ENCODE data around the gene ZCCHC14. TPM values are rescaled to one million over a fixed set of nuclear protein-coding genes. Genes with fewer than 3 reads are reported as not detected.

The ZCCHC14 gene
- total and polyA plus RNA-seq, 5 donors from 2014 or later = 1.6 to 33.7 (median 2.1) TPM

GRCh38 chr16:87437327-87437726 lies 55.5 kb downstream of the ZCCHC14 start:
- H3K36me3 ChIP-seq (ENCODE audit: control insufficient read depth, insufficient read depth, low read length) = peaks cover 17% of the 10 kb centered on the region
- H3K4me1 Mint-ChIP-seq = peaks cover 10 to 51% (median 22%) of the 10 kb centered on the region in 4 donors
- H3K4me1 ChIP-seq (ENCODE audit: control insufficient read depth, insufficient read depth, low read length, poor library complexity, severe bottlenecking) = peaks cover 17% of the 10 kb centered on the region
- H3K27ac Mint-ChIP-seq = no peak overlapping the region
- H3K27me3 ChIP-seq (ENCODE audit: control insufficient read depth, insufficient read depth, low read length) = no peaks in the 10 kb centered on the region
- H3K4me3 Mint-ChIP-seq = no peak overlapping the region
- H3K9me3 ChIP-seq (ENCODE audit: control insufficient read depth in 2 of 2, low read length in 2 of 2) = no peaks in the 10 kb centered on the region
- DNase-seq = no peak
- H3K27ac ChIP-seq (ENCODE audit: insufficient read depth, low read length, poor library complexity, severe bottlenecking) = no peak overlapping the region
- no peak for ATAC-seq (ENCODE audit: low read depth in 2 of 2)
- peaks cover 0 to 2% (median 0%) of the 10 kb centered on the region in 7 donors for H3K9me3 Mint-ChIP-seq
- no peak overlapping the region for H3K4me3 ChIP-seq (ENCODE audit: low read depth, low read length)
- no peaks in the 10 kb centered on the region for H3K27me3 Mint-ChIP-seq
- H3K36me3 Mint-ChIP-seq = peaks cover 13% of the 10 kb centered on the region

DNA sequence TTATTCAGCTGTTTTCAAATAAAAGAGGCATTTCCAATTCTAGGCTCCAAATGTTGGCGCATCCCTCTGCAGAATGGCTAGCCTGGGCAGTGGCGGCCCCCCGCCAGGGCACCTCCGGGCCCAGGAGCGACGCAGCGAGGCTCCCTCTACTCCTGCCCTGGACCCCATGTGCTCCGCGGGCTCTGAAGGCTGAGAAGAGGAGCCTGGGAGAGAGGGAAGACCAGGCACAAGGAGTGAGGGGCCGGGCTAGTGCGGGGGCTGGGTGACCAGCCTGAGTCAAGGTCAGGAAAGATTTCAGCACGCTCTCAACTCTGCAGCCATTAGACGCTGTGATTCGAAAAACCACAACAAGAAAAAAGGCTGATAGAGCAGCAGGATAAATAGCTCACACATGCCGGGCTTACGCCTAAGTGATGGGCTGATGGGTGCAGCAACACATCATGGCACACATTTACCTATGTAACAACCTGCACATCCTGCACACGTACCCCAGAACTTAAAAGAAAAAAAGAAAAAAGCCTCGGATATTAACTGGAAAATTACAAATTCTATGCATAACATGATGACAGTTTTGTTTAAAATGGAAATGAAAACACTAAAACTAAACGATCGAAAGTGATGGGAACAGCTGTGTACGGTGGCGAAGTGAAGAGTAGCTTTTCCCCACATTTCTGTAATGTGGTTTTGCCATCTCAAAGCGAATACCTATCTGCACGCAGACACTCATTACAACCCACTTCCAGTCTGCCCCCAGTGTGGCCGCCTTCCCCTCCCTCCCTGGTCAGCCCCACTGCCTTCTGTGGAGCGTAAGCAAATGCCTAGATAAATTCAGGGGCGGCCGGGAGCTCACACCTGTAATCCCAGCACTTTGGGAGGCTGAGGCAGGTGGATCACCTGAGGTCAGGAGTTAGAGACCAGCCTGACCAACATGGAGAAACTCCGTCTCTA lies 56.3 kb downstream of the ZCCHC14 start:
- Histone ChIP-seq H3K9me3 (ENCODE audit: control insufficient read depth in 2 of 2, low read length in 2 of 2) (no peaks in the 10 kb centered on the region), H3K36me3 (ENCODE audit: control insufficient read depth, insufficient read depth, low read length) (peaks cover 17% of the 10 kb centered on the region), H3K27ac (ENCODE audit: insufficient read depth, low read length, poor library complexity, severe bottlenecking) (no peak overlapping the region), H3K4me3 (ENCODE audit: low read depth, low read length) (no peak overlapping the region), H3K4me1 (ENCODE audit: control insufficient read depth, insufficient read depth, low read length, poor library complexity, severe bottlenecking) (peaks cover 17% of the 10 kb centered on the region), H3K27me3 (ENCODE audit: control insufficient read depth, insufficient read depth, low read length) (no peaks in the 10 kb centered on the region)
- Mint-ChIP-seq H3K36me3 (peaks cover 7% of the 10 kb centered on the region), H3K9me3 (peaks cover 0 to 2% (median 0%) of the 10 kb centered on the region in 7 donors), H3K27me3 (no peaks in the 10 kb centered on the region), H3K4me1 (peaks cover 10 to 51% (median 19%) of the 10 kb centered on the region in 4 donors), H3K27ac (peak overlapping the region; percentile 48 to 94 (median 77)), H3K4me3 (peak overlapping the region in 3 of 4 donors; percentile 42 to 66 (median 62))
- ATAC-seq (ENCODE audit: low read depth in 2 of 2) = peak in 1 of 2 donors; percentile 20
- peak in 1 of 3 donors; percentile 33 for DNase-seq

DNA sequence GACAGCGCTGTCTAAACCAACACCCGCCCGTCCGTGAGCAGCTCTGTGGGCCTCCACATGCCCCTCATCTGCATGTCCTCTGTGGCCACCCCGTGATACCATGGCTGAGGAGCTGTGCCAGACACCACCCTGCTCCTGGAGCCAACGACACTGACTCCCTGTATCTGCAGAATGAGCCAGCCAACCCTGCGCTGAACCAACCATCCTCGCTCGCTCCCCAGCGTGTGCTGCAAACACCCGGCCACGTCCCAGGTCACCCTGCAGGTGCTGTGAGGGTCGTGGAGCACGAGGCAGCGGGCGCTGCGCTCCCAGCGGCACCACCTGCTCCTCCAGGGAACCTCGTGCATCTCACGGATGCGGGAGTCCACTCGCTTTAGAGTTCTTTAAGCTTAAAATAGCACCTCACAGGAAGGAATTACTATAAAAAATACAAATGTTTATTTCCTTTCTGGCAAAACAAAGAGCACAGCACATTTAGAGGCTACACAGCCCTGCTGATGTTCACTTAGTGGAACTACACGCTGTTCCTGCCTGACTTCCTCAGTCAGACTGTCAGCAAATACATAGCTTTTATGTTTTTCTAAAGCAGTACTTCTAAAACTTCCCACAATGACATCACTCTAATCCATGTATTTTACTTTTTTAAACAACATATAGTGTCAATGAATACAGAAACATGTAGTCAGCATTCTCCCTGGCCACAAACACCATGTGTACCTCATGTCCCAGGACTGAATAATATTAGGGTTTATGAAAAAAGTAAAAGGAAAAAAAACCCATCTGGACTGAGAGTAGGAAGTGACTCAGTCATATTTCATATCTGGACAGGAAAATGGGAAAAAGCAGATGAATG lies 57.2 kb downstream of the ZCCHC14 start:
- peak in 1 of 2 donors; percentile 42 for ATAC-seq (ENCODE audit: low read depth in 2 of 2)
- H3K9me3 ChIP-seq (ENCODE audit: control insufficient read depth in 2 of 2, low read length in 2 of 2) = no peaks in the 10 kb centered on the region
- no peaks in the 10 kb centered on the region for H3K27me3 Mint-ChIP-seq
- peaks cover 0 to 2% (median 0%) of the 10 kb centered on the region in 7 donors for H3K9me3 Mint-ChIP-seq
- H3K27ac Mint-ChIP-seq = peak overlapping the region in 1 of 3 donors; percentile 15
- H3K36me3 ChIP-seq (ENCODE audit: control insufficient read depth, insufficient read depth, low read length) = peaks cover 18% of the 10 kb centered on the region
- H3K36me3 Mint-ChIP-seq = peaks cover 4% of the 10 kb centered on the region
- peak overlapping the region in 1 of 4 donors; percentile 24 for H3K4me3 Mint-ChIP-seq
- H3K27ac ChIP-seq (ENCODE audit: insufficient read depth, low read length, poor library complexity, severe bottlenecking) = no peak overlapping the region
- DNase-seq = peak in 1 of 3 donors; percentile 13
- H3K4me1 ChIP-seq (ENCODE audit: control insufficient read depth, insufficient read depth, low read length, poor library complexity, severe bottlenecking) = peaks cover 17% of the 10 kb centered on the region
- no peak overlapping the region for H3K4me3 ChIP-seq (ENCODE audit: low read depth, low read length)
- H3K4me1 Mint-ChIP-seq = peaks cover 10 to 44% (median 18%) of the 10 kb centered on the region in 4 donors
- H3K27me3 ChIP-seq (ENCODE audit: control insufficient read depth, insufficient read depth, low read length) = no peaks in the 10 kb centered on the region

DNA sequence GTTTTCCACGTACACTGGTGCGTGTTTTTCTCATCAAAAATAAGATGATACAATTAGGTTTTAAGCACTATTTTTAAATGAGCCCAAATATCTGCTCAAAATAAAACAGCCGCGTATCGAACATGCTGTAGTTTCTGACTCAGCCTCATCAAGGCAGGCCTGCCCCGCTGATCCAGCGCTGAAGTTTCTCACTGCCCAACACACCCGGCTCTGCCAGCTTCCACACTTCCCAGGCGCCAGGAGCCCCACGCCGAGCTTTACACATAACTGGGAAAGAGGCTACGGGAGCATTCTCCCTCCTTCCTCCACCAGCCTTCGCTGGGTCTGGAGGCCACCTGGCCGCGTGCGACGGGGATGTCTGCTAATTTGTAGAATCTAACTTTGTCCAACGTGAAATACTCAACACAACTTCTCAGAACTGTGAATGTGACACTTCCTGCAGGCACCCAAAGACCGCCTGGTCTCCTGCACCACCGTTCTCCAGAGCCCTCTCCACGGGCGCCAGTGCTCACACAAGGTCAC lies 58.6 kb downstream of the ZCCHC14 start:
- DNase-seq (no peak), ATAC-seq (ENCODE audit: low read depth in 2 of 2) (no peak)
- H3K4me3 ChIP-seq (ENCODE audit: low read depth, low read length) = no peak overlapping the region
- H3K9me3 ChIP-seq (ENCODE audit: control insufficient read depth in 2 of 2, low read length in 2 of 2) = no peaks in the 10 kb centered on the region
- peaks cover 18% of the 10 kb centered on the region for H3K36me3 ChIP-seq (ENCODE audit: control insufficient read depth, insufficient read depth, low read length)
- no peak overlapping the region for H3K27ac ChIP-seq (ENCODE audit: insufficient read depth, low read length, poor library complexity, severe bottlenecking)
- H3K9me3 Mint-ChIP-seq = peaks cover 0 to 2% (median 0%) of the 10 kb centered on the region in 7 donors
- no peaks in the 10 kb centered on the region for H3K27me3 ChIP-seq (ENCODE audit: control insufficient read depth, insufficient read depth, low read length)
- H3K27me3 Mint-ChIP-seq = no peaks in the 10 kb centered on the region
- H3K36me3 Mint-ChIP-seq = peaks cover 4% of the 10 kb centered on the region
- H3K4me3 Mint-ChIP-seq = no peak overlapping the region
- no peak overlapping the region for H3K27ac Mint-ChIP-seq
- H3K4me1 ChIP-seq (ENCODE audit: control insufficient read depth, insufficient read depth, low read length, poor library complexity, severe bottlenecking) = peaks cover 13% of the 10 kb centered on the region
- H3K4me1 Mint-ChIP-seq = peaks cover 10 to 37% (median 15%) of the 10 kb centered on the region in 4 donors

GRCh38 chr16:87432330-87432915 lies 60.4 kb downstream of the ZCCHC14 start:
- peaks cover 4% of the 10 kb centered on the region for H3K36me3 Mint-ChIP-seq
- H3K27me3 ChIP-seq (ENCODE audit: control insufficient read depth, insufficient read depth, low read length) = no peaks in the 10 kb centered on the region
- ATAC-seq (ENCODE audit: low read depth in 2 of 2) (no peak), DNase-seq (no peak)
- H3K27ac Mint-ChIP-seq = no peak overlapping the region
- peaks cover 6 to 24% (median 10%) of the 10 kb centered on the region in 4 donors for H3K4me1 Mint-ChIP-seq
- H3K4me3 ChIP-seq (ENCODE audit: low read depth, low read length) = no peak overlapping the region
- H3K36me3 ChIP-seq (ENCODE audit: control insufficient read depth, insufficient read depth, low read length) = peaks cover 23% of the 10 kb centered on the region
- H3K9me3 ChIP-seq (ENCODE audit: control insufficient read depth in 2 of 2, low read length in 2 of 2) = no peaks in the 10 kb centered on the region
- H3K27me3 Mint-ChIP-seq = no peaks in the 10 kb centered on the region
- H3K4me1 ChIP-seq (ENCODE audit: control insufficient read depth, insufficient read depth, low read length, poor library complexity, severe bottlenecking) = peaks cover 13% of the 10 kb centered on the region
- H3K4me3 Mint-ChIP-seq = no peak overlapping the region
- peaks cover 0 to 2% (median 0%) of the 10 kb centered on the region in 7 donors for H3K9me3 Mint-ChIP-seq
- H3K27ac ChIP-seq (ENCODE audit: insufficient read depth, low read length, poor library complexity, severe bottlenecking) = no peak overlapping the region

- H3K36me3 ChIP-seq (ENCODE audit: control insufficient read depth, insufficient read depth, low read length) = peaks cover 23% of the 10 kb centered on the region
- H3K4me1 Mint-ChIP-seq = peaks cover 6 to 21% (median 9%) of the 10 kb centered on the region in 4 donors
- no peaks in the 10 kb centered on the region for H3K27me3 Mint-ChIP-seq
- no peak overlapping the region for H3K27ac ChIP-seq (ENCODE audit: insufficient read depth, low read length, poor library complexity, severe bottlenecking)
- ATAC-seq (ENCODE audit: low read depth in 2 of 2) = no peak
- H3K27me3 ChIP-seq (ENCODE audit: control insufficient read depth, insufficient read depth, low read length) = no peaks in the 10 kb centered on the region
- peaks cover 4% of the 10 kb centered on the region for H3K36me3 Mint-ChIP-seq
- no peak overlapping the region for H3K27ac Mint-ChIP-seq
- H3K4me3 Mint-ChIP-seq = no peak overlapping the region
- H3K4me3 ChIP-seq (ENCODE audit: low read depth, low read length) = no peak overlapping the region
- no peak for DNase-seq
- no peaks in the 10 kb centered on the region for H3K9me3 ChIP-seq (ENCODE audit: control insufficient read depth in 2 of 2, low read length in 2 of 2)
- H3K4me1 ChIP-seq (ENCODE audit: control insufficient read depth, insufficient read depth, low read length, poor library complexity, severe bottlenecking) = peaks cover 13% of the 10 kb centered on the region
- H3K9me3 Mint-ChIP-seq = peaks cover 0 to 2% (median 0%) of the 10 kb centered on the region in 7 donors
These were observed 60.9 kb downstream of the ZCCHC14 start for GRCh38 chr16:87431926-87432325.
